GM18526 (cell line): ENCODE results near the gene AGXT.

ENCODE experiments used
- POLR2A ChIP-seq: IDR thresholded peaks from 3 replicates; pipeline ENCODE4 v1.6.1; 2011; ENCODE audit not compliant: insufficient read length; ENCODE audit errors: extremely low read depth

AGXT gene

GRCh38 chr2:240887631-240888030 is 19.0 kb downstream of the AGXT start:
- no peak for TF ChIP-seq POLR2A

GRCh38 chr2:240888130-240888889 is 19.7 kb downstream of the AGXT start:
- no peak for TF ChIP-seq POLR2A

GRCh38 chr2:240888890-240889573 is 20.4 kb downstream of the AGXT start:
- TF ChIP-seq POLR2A = no peak

- no peak for TF ChIP-seq POLR2A
Observed at GRCh38 chr2:240889601-240890560, 21.3 kb downstream of the AGXT start.

- TF ChIP-seq POLR2A = no peak
Observed at GRCh38 chr2:240890691-240891090, 22.1 kb downstream of the AGXT start.

GRCh38 chr2:240891492-240892340 is 23.1 kb downstream of the AGXT start:
- TF ChIP-seq POLR2A = no peak

- no peak for TF ChIP-seq POLR2A
Observed at GRCh38 chr2:240892356-240892755, 23.7 kb downstream of the AGXT start.

GRCh38 chr2:240892925-240893324 is 24.3 kb downstream of the AGXT start:
- no peak for TF ChIP-seq POLR2A

- no peak for TF ChIP-seq POLR2A
Observed at GRCh38 chr2:240893363-240893844, 24.8 kb downstream of the AGXT start.

- TF ChIP-seq POLR2A = no peak
Observed at GRCh38 chr2:240894006-240894405, 25.4 kb downstream of the AGXT start.

- TF ChIP-seq POLR2A = no peak
Observed at GRCh38 chr2:240894836-240895558, 26.4 kb downstream of the AGXT start.

GRCh38 chr2:240895656-240896388 is 27.2 kb downstream of the AGXT start, which contains the start of gene MAB21L4:
MAB21L4 (minus strand) TSS chr2:240896156; CDS start chr2:240895997, 159 bp downstream.
- no peak for TF ChIP-seq POLR2A

- no peak for TF ChIP-seq POLR2A
Observed at GRCh38 chr2:240896394-240896793, 27.8 kb downstream of the AGXT start.
